Mammary epithelial cell (primary cell): ENCODE data around the gene FAM76B.

Experiments
- EZH2 ChIP-seq: IDR thresholded peaks from 2 replicates; pipeline ENCODE4 v1.6.1; 2012; ENCODE audit warnings: low read length, inconsistent platforms, borderline replicate concordance
- TF ChIP-seq, protein P1 (sequence below), 2 donors: IDR thresholded peaks in 1 of 2; conservative IDR thresholded peaks in 1 of 2; 2 replicates each; pipeline ENCODE4 v1.5.1; 2011 to 2012; ENCODE audit warnings: inconsistent platforms in 2 of 2, low read length in 2 of 2, mild to moderate bottlenecking in 2 of 2, control low read depth in 1 of 2, low read depth in 1 of 2; ENCODE audit not compliant: insufficient read depth in 1 of 2; ENCODE audit errors: extremely low read depth in 1 of 2

- TF ChIP-seq, protein P1, sequence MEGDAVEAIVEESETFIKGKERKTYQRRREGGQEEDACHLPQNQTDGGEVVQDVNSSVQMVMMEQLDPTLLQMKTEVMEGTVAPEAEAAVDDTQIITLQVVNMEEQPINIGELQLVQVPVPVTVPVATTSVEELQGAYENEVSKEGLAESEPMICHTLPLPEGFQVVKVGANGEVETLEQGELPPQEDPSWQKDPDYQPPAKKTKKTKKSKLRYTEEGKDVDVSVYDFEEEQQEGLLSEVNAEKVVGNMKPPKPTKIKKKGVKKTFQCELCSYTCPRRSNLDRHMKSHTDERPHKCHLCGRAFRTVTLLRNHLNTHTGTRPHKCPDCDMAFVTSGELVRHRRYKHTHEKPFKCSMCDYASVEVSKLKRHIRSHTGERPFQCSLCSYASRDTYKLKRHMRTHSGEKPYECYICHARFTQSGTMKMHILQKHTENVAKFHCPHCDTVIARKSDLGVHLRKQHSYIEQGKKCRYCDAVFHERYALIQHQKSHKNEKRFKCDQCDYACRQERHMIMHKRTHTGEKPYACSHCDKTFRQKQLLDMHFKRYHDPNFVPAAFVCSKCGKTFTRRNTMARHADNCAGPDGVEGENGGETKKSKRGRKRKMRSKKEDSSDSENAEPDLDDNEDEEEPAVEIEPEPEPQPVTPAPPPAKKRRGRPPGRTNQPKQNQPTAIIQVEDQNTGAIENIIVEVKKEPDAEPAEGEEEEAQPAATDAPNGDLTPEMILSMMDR (conservative IDR thresholded peaks at IDR 0.05 in 1 of 2, IDR thresholded peaks at IDR 0.05 in 1 of 2; ENCODE audit: extremely low read depth in 1 of 2, insufficient read depth in 1 of 2, low read depth in 1 of 2, low read length in 2 of 2) = no peak
- no peak for TF ChIP-seq EZH2
These were observed at the start of gene FAM76B for GRCh38 chr11:95789506-95790122.
